H9 (cell line): ENCODE data around the gene FIGNL2. TPM values are rescaled to one million over a fixed set of nuclear protein-coding genes. Genes with fewer than 3 reads are reported as not detected.

ENCODE experiments used
- DNase-seq: peaks from one replicate; pipeline ENCODE4 v3.0.0-alpha.2; 2017
- H2AFZ ChIP-seq: one replicate; pipeline ENCODE4 v1.6.1; 2013; ENCODE audit warnings: mild to moderate bottlenecking, low read length, control low read depth, moderate library complexity
- H2AK5ac ChIP-seq: 2 replicates; pipeline ENCODE4 v1.6.1; 2013; ENCODE audit warnings: low read length, control low read depth, mixed read lengths; ENCODE audit not compliant: insufficient read length
- H2BK120ac ChIP-seq: one replicate; pipeline ENCODE4 v1.6.1; 2013; ENCODE audit warnings: low read depth, mild to moderate bottlenecking, low read length, control low read depth, inconsistent platforms; ENCODE audit not compliant: poor library complexity, severe bottlenecking
- H2BK12ac ChIP-seq: 2 replicates; pipeline ENCODE4 v1.6.1; 2013; ENCODE audit warnings: low read length, control low read depth, mixed read lengths, low read depth; ENCODE audit not compliant: insufficient read length
- H2BK15ac ChIP-seq: 2 replicates; pipeline ENCODE4 v1.6.1; 2013; ENCODE audit warnings: low read depth, low read length, control low read depth
- H2BK20ac ChIP-seq: one replicate; pipeline ENCODE4 v1.6.1; 2013; ENCODE audit warnings: low read depth, mild to moderate bottlenecking, low read length, control low read depth, inconsistent platforms; ENCODE audit not compliant: poor library complexity, severe bottlenecking
- H2BK5ac ChIP-seq: 2 replicates; pipeline ENCODE4 v1.6.1; 2013; ENCODE audit warnings: low read length, control low read depth, mixed read lengths; ENCODE audit not compliant: insufficient read length
- H3K14ac ChIP-seq: 2 replicates; pipeline ENCODE4 v1.6.1; 2013; ENCODE audit warnings: low read length, control low read depth; ENCODE audit not compliant: insufficient read depth
- H3K18ac ChIP-seq: 2 replicates; pipeline ENCODE4 v1.6.1; 2013; ENCODE audit warnings: low read depth, mild to moderate bottlenecking, mixed read lengths, low read length, control low read depth; ENCODE audit not compliant: insufficient read length
- H3K23ac ChIP-seq: 2 replicates; pipeline ENCODE4 v1.6.1; 2013; ENCODE audit warnings: low read length, control low read depth, mixed read lengths, low read depth; ENCODE audit not compliant: insufficient read length
- H3K23me2 ChIP-seq: 2 replicates; pipeline ENCODE4 v1.6.1; 2013; ENCODE audit warnings: low read depth, mild to moderate bottlenecking, mixed read lengths, low read length, control low read depth; ENCODE audit not compliant: insufficient read length, poor library complexity, severe bottlenecking
- H3K27ac ChIP-seq: 2 replicates; pipeline ENCODE4 v1.5.1; 2013; ENCODE audit warnings: low read length, control low read depth, mixed read lengths, low read depth; ENCODE audit not compliant: insufficient read length
- H3K27me3 ChIP-seq: 2 replicates; pipeline ENCODE4 v1.6.1; 2013; ENCODE audit warnings: low read length, control low read depth, inconsistent platforms; ENCODE audit not compliant: insufficient read depth
- H3K4ac ChIP-seq: 2 replicates; pipeline ENCODE4 v1.6.1; 2013; ENCODE audit warnings: low read depth, mild to moderate bottlenecking, control low read depth, inconsistent platforms, low read length, moderate library complexity
- H3K4me1 ChIP-seq: 2 replicates; pipeline ENCODE4 v1.6.1; 2013; ENCODE audit warnings: low read length, control low read depth, inconsistent platforms; ENCODE audit not compliant: insufficient read depth
- H3K4me2 ChIP-seq: 2 replicates; pipeline ENCODE4 v1.6.1; 2013; ENCODE audit warnings: low read length, control low read depth, mixed read lengths; ENCODE audit not compliant: insufficient read length, insufficient read depth
- H3K56ac ChIP-seq: 2 replicates; pipeline ENCODE4 v1.6.1; 2013; ENCODE audit warnings: low read depth, mild to moderate bottlenecking, mixed read lengths, low read length, control low read depth; ENCODE audit not compliant: insufficient read length
- H3K79me1 ChIP-seq: 2 replicates; pipeline ENCODE4 v1.6.1; 2013; ENCODE audit warnings: low read depth, mild to moderate bottlenecking, moderate library complexity, low read length, control low read depth, inconsistent platforms; ENCODE audit not compliant: insufficient read depth, poor library complexity, severe bottlenecking
- H3K79me2 ChIP-seq: 2 replicates; pipeline ENCODE4 v1.6.1; 2013; ENCODE audit warnings: low read length, control low read depth, inconsistent platforms; ENCODE audit not compliant: insufficient read depth
- H3K9ac ChIP-seq: 2 replicates; pipeline ENCODE4 v1.6.1; 2013; ENCODE audit warnings: low read length, control low read depth, mixed read lengths; ENCODE audit not compliant: insufficient read length; ENCODE audit errors: extremely low read depth
- H3K9me3 ChIP-seq: one replicate; pipeline ENCODE4 v1.6.1; 2013; ENCODE audit warnings: low read depth, low read length, inconsistent platforms; ENCODE audit not compliant: control insufficient read depth
- H3T11ph ChIP-seq: one replicate; pipeline ENCODE4 v1.6.1; 2013; ENCODE audit warnings: mild to moderate bottlenecking, low read length, control low read depth, inconsistent platforms
- H4K20me1 ChIP-seq: one replicate; pipeline ENCODE4 v1.6.1; 2013; ENCODE audit not compliant: control insufficient read depth, insufficient read length, insufficient read depth
- H4K5ac ChIP-seq: 2 replicates; pipeline ENCODE4 v1.6.1; 2013; ENCODE audit warnings: low read depth, mild to moderate bottlenecking, mixed read lengths, low read length, control low read depth; ENCODE audit not compliant: insufficient read length
- H4K8ac ChIP-seq: replicated peaks from 2 replicates; pipeline ENCODE4 v1.6.1; 2013; ENCODE audit warnings: low read length, control low read depth, mixed read lengths, low read depth; ENCODE audit not compliant: insufficient read length
- H4K91ac ChIP-seq: 2 replicates; pipeline ENCODE4 v1.6.1; 2013; ENCODE audit warnings: low read depth, mild to moderate bottlenecking, moderate library complexity, mixed read lengths, low read length, control low read depth; ENCODE audit not compliant: insufficient read length
- H3K27ac Mint-ChIP-seq, 3 experiments: 2 replicates in 2 of 3; 3 replicates in 1 of 3; pipeline ENCODE4 v1.8.0; 2020 to 2021; ENCODE audit warnings: mixed read lengths in 3 of 3, mild to moderate bottlenecking in 1 of 3, moderate library complexity in 1 of 3
- H3K27me3 Mint-ChIP-seq: 2 replicates; pipeline ENCODE4 v1.8.0; 2021; ENCODE audit warnings: low read depth, mild to moderate bottlenecking, moderate library complexity, mixed read lengths
- H3K36me3 Mint-ChIP-seq, 3 experiments: 2 replicates in 2 of 3; 3 replicates in 1 of 3; pipeline ENCODE4 v1.8.0; 2020 to 2021; ENCODE audit warnings: low read depth in 3 of 3, mixed read lengths in 3 of 3; ENCODE audit not compliant: insufficient read depth in 1 of 3
- H3K4me1 Mint-ChIP-seq, 2 experiments: 2 replicates each; pipeline ENCODE4 v1.8.0; 2020; ENCODE audit warnings: mixed read lengths in 2 of 2
- H3K4me3 Mint-ChIP-seq, 2 experiments: 2 replicates in 1 of 2; 3 replicates in 1 of 2; pipeline ENCODE4 v1.8.0; 2020 to 2021; ENCODE audit warnings: mild to moderate bottlenecking in 2 of 2, mixed read lengths in 2 of 2, moderate library complexity in 1 of 2
- H3K9me3 Mint-ChIP-seq, 2 experiments: 2 replicates in 1 of 2; 3 replicates in 1 of 2; pipeline ENCODE4 v1.8.0; 2020; ENCODE audit warnings: mild to moderate bottlenecking in 2 of 2, mixed read lengths in 2 of 2, moderate library complexity in 1 of 2
- CTCF ChIP-seq: fragments of 200-600 bp; sonication (generic); conservative IDR thresholded peaks from 3 replicates; pipeline ENCODE4 v1.8.0; 2021; ENCODE audit warnings: antibody characterized with exemption, mild to moderate bottlenecking
- WGBS: extraction: QIAGEN DNeasy Blood & Tissue Kit; methylation state at CpG from one replicate; pipeline ENCODE4 v1.1.7; 2013; ENCODE audit warnings: missing lambda C conversion rate, low lambda C conversion rate, mixed read lengths; ENCODE audit not compliant: insufficient read length; ENCODE audit errors: extremely low coverage; 5-methylcytosine and 5-hydroxymethylcytosine counted together
- total RNA-seq: library from RNA; stranded (reverse); gene quantifications from 2 replicates; pipeline ENCODE4 v1.2.1, GENCODE V29; 2021

The FIGNL2 gene
- total RNA-seq, 1 experiment from 2014 or later, result 19.7 TPM

GRCh38 chr12:51883295-51883694, 34.8 kb upstream of the FIGNL2 start:
- no peak overlapping the region for H2BK120ac ChIP-seq
- H3K4me2 ChIP-seq, result no peak overlapping the region
- H2BK5ac ChIP-seq, result no peak overlapping the region
- no peaks in the 10 kb centered on the region for H3K23me2 ChIP-seq
- no peak overlapping the region for H3K4ac ChIP-seq
- H3K14ac ChIP-seq, result no peak overlapping the region
- no peak for TF ChIP-seq CTCF
- no peak overlapping the region for H3T11ph ChIP-seq
- H3K56ac ChIP-seq, result no peak overlapping the region
- no peak overlapping the region for H3K4me3 Mint-ChIP-seq
- no peaks in the 10 kb centered on the region for H3K79me1 ChIP-seq
- peaks cover 12% of the 10 kb centered on the region for H3K27me3 Mint-ChIP-seq
- H4K5ac ChIP-seq, result no peak overlapping the region
- H2BK12ac ChIP-seq, result no peak overlapping the region
- no peak for DNase-seq
- H3K27ac Mint-ChIP-seq, result no peak overlapping the region
- no CpG with 5 or more reads among the region's 1 CpG for WGBS
- H2AFZ ChIP-seq, result no peak overlapping the region
- H3K9me3 Mint-ChIP-seq, result no peaks in the 10 kb centered on the region
- peaks cover 9 to 13% of the 10 kb centered on the region in 2 experiments for H3K4me1 Mint-ChIP-seq
- H4K20me1 ChIP-seq, result no peaks in the 10 kb centered on the region
- H3K27ac ChIP-seq, result no peak overlapping the region
- no peak overlapping the region for H2AK5ac ChIP-seq
- no peak overlapping the region for H4K91ac ChIP-seq
- no peaks in the 10 kb centered on the region; a peak in 2 of 7 replicates for H3K36me3 Mint-ChIP-seq
- no peak overlapping the region for H4K8ac ChIP-seq
- no peaks in the 10 kb centered on the region for H3K27me3 ChIP-seq
- no peak overlapping the region for H2BK15ac ChIP-seq
- no peak overlapping the region for H3K18ac ChIP-seq
- H3K4me1 ChIP-seq, result peaks cover 2% of the 10 kb centered on the region
- H3K9me3 ChIP-seq, result no peaks in the 10 kb centered on the region
- H3K79me2 ChIP-seq, result no peaks in the 10 kb centered on the region
- H2BK20ac ChIP-seq, result no peak overlapping the region
- H3K23ac ChIP-seq, result no peak overlapping the region
- H3K9ac ChIP-seq, result no peak overlapping the region
